Calu3 (cell line): ENCODE results near the gene EFCAB6. TPM values are rescaled to one million over a fixed set of nuclear protein-coding genes. Genes with fewer than 3 reads are reported as not detected.

Experiments used
- BruUV-seq: library from RNA; stranded (reverse); fragments of 400-500 nt; replicated peaks from 2 replicates; lab custom pipeline; 2021; lab: Mats Ljungman, UMichigan
- CTCF ChIA-PET: fragments of 300-600 bp; sonication (Branson Sonifier 250); formaldehyde crosslinking; loops from one replicate; lab custom pipeline; 2022; ENCODE audit warnings: antibody characterized with exemption; lab: Charles Lee
- DNase-seq: peaks from one replicate; pipeline ENCODE4 v3.0.0; 2022
- H3K27ac Mint-ChIP-seq: one replicate; pipeline ENCODE4 v1.8.0; 2022; ENCODE audit warnings: mixed read lengths; ENCODE audit not compliant: unreplicated experiment
- H3K27me3 Mint-ChIP-seq: one replicate; pipeline ENCODE4 v1.8.0; 2022; ENCODE audit warnings: mixed read lengths; ENCODE audit not compliant: unreplicated experiment
- H3K36me3 Mint-ChIP-seq: one replicate; pipeline ENCODE4 v1.8.0; 2022; ENCODE audit warnings: mild to moderate bottlenecking, moderate library complexity, mixed read lengths; ENCODE audit not compliant: insufficient read depth, unreplicated experiment
- H3K4me1 Mint-ChIP-seq: one replicate; pipeline ENCODE4 v1.8.0; 2022; ENCODE audit warnings: mild to moderate bottlenecking, low read depth, mixed read lengths; ENCODE audit not compliant: unreplicated experiment
- H3K4me3 Mint-ChIP-seq: one replicate; pipeline ENCODE4 v1.8.0; 2022; ENCODE audit warnings: mild to moderate bottlenecking, low read depth, moderate library complexity, mixed read lengths; ENCODE audit not compliant: unreplicated experiment
- H3K9me3 Mint-ChIP-seq: one replicate; pipeline ENCODE4 v1.8.0; 2022; ENCODE audit warnings: low read depth, mixed read lengths; ENCODE audit not compliant: unreplicated experiment
- intact Hi-C: fragments of 100-400 bp; cut with micrococcal nuclease; formaldehyde crosslinking; loops from one replicate; pipeline ENCODE4 v1.10.0; 2022; ENCODE audit not compliant: unreplicated experiment
- total RNA-seq: library from RNA; stranded (reverse); gene quantifications from 2 replicates; pipeline ENCODE4 v1.2.3, GENCODE V29; 2022
- TF ChIP-seq, protein P1 (sequence below): fragments of 200-600 bp; IDR thresholded peaks from one replicate; pipeline ENCODE4 v1.8.0; 2022; ENCODE audit warnings: antibody characterized with exemption; ENCODE audit not compliant: unreplicated experiment

The EFCAB6 gene
- total RNA-seq, 1 experiment from 2014 or later = 2.2 TPM

- H3K4me3 Mint-ChIP-seq = no peak overlapping the region
- DNase-seq = no peak
- peak overlapping the region; percentile 43 for H3K27ac Mint-ChIP-seq
- H3K9me3 Mint-ChIP-seq = no peaks in the 10 kb centered on the region
- intact Hi-C loops = no loop called here
- H3K36me3 Mint-ChIP-seq = no peaks in the 10 kb centered on the region
- CTCF ChIA-PET = no interaction called here
- BruUV-seq = no TSS peak
- TF ChIP-seq, protein P1, sequence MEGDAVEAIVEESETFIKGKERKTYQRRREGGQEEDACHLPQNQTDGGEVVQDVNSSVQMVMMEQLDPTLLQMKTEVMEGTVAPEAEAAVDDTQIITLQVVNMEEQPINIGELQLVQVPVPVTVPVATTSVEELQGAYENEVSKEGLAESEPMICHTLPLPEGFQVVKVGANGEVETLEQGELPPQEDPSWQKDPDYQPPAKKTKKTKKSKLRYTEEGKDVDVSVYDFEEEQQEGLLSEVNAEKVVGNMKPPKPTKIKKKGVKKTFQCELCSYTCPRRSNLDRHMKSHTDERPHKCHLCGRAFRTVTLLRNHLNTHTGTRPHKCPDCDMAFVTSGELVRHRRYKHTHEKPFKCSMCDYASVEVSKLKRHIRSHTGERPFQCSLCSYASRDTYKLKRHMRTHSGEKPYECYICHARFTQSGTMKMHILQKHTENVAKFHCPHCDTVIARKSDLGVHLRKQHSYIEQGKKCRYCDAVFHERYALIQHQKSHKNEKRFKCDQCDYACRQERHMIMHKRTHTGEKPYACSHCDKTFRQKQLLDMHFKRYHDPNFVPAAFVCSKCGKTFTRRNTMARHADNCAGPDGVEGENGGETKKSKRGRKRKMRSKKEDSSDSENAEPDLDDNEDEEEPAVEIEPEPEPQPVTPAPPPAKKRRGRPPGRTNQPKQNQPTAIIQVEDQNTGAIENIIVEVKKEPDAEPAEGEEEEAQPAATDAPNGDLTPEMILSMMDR = no peak
- no peaks in the 10 kb centered on the region for H3K4me1 Mint-ChIP-seq
- peaks cover 31% of the 10 kb centered on the region for H3K27me3 Mint-ChIP-seq
Observed at GRCh38 chr22:43622886-43623285, 189.2 kb downstream of the EFCAB6 start.

DNA sequence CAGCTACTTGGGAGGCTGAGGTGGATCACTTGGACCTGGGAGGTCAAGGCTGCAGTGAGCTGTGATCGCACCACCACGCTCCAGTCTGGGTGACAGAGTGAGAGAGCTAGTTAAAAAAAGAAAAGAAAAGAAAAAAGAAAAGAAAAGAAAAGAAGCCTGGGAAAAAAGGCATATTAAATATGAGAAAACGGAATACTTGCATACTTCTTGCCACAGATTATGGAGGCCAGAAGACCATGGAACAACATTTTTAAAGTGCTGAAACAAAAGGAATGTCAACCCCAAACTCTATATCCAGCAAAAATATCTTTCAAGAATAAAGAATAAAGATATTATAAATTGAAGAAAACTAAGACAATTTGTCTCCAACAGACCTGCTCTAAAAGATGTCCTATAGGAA is 191.9 kb downstream of the EFCAB6 start:
- peaks cover 8% of the 10 kb centered on the region for H3K4me1 Mint-ChIP-seq
- H3K4me3 Mint-ChIP-seq = no peak overlapping the region
- DNase-seq = no peak
- H3K27me3 Mint-ChIP-seq = peaks cover 48% of the 10 kb centered on the region
- TF ChIP-seq, protein P1 = no peak
- no peak overlapping the region for H3K27ac Mint-ChIP-seq
- no peaks in the 10 kb centered on the region for H3K9me3 Mint-ChIP-seq
- no peaks in the 10 kb centered on the region for H3K36me3 Mint-ChIP-seq
- BruUV-seq = no TSS peak
- CTCF ChIA-PET = no interaction called here
- intact Hi-C loops = no loop called here

DNA sequence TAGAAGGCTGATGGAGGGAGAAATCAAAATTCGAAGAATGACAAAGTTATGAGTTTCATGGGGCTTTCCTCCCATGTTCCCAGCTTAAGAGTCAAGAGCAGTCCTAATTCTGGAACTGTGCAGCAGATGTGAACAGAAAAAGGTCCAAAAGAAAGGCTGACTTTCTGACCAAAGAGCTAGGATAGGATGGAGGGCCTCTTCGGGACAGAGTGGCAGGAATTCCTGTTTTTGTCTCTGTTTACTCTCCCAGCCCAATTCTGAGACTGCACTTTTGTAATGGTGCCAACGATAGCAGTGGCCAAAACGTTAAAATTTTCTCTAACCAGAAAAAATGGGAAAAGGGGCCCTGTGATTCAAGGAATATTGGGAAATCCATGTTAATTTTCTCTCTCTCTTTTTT is 193.6 kb downstream of the EFCAB6 start:
- Mint-ChIP-seq H3K4me1 (peaks cover 8% of the 10 kb centered on the region), H3K4me3 (no peak overlapping the region), H3K27me3 (peaks cover 48% of the 10 kb centered on the region), H3K27ac (no peak overlapping the region), H3K36me3 (no peaks in the 10 kb centered on the region), H3K9me3 (no peaks in the 10 kb centered on the region)
- CTCF ChIA-PET = interaction anchor here (0.6 kb wide), 1 partner anchor 97 kb away, joined by 5 read pairs; no protein-coding TSS in a partner anchor
- no peak for DNase-seq
- intact Hi-C loops = no loop called here
- BruUV-seq = no TSS peak
- TF ChIP-seq, protein P1 = no peak

DNA sequence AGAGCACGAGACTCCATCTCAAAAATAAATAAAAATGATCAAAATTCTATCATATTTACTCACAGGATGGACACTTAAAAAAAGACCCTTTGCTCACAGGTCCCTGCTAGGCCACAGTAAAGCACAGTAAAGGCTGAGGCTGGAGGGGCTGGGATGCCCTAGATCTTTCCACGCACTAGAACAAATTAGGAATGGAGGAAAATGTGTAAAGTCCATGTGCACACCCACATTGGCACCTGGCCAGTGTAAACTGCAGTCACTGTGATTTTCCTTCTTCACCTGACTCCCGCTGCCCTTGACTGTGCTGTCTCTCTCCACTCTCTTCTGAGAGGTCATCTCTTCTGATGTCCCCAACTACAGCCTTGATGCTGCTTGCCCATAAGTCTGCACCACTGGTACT is 195.5 kb downstream of the EFCAB6 start:
- CTCF ChIA-PET = no interaction called here
- TF ChIP-seq, protein P1 = no peak
- no peaks in the 10 kb centered on the region for H3K36me3 Mint-ChIP-seq
- intact Hi-C loops = no loop called here
- no peaks in the 10 kb centered on the region for H3K9me3 Mint-ChIP-seq
- peaks cover 39% of the 10 kb centered on the region for H3K27me3 Mint-ChIP-seq
- peaks cover 8% of the 10 kb centered on the region for H3K4me1 Mint-ChIP-seq
- no peak overlapping the region for H3K27ac Mint-ChIP-seq
- H3K4me3 Mint-ChIP-seq = no peak overlapping the region
- peak; percentile 23 for DNase-seq
- no TSS peak for BruUV-seq
